GM18499 (cell line): Measurements from ENCODE around the gene NME8.

ENCODE experiments used
- ATAC-seq: cut with Tn5 transposase; IDR thresholded peaks from one replicate; pipeline ENCODE4 v1.9.1; 2021; ENCODE audit warnings: moderate number of reproducible peaks; ENCODE audit not compliant: insufficient read depth, unreplicated experiment

Gene NME8

DNA sequence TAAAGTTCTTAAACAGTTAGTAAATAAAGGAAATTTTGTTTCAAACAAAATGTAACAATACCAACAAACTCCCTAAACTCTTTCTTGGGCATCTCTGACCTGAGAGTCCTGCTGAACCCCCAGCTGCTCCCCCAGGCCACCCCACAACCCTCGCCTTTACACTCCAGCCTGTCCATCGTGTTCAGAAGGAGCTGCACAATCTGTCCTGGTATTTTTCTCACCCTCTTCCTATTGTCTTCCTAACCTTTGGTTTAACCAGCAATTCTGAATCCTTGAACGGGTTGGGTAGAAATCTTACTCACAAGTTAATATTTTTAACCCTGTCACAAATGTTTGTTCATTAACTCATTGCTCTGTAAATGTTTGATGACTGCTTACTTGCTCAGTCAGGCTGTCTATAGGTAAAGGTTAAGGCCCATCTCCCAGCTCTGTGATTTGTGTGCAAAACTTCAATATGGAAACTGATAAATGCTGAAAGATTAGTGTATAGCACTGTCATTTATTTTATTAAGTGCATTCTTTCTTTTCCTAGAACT, 51.4 kb downstream of the NME8 start:
- no peak for ATAC-seq

DNA sequence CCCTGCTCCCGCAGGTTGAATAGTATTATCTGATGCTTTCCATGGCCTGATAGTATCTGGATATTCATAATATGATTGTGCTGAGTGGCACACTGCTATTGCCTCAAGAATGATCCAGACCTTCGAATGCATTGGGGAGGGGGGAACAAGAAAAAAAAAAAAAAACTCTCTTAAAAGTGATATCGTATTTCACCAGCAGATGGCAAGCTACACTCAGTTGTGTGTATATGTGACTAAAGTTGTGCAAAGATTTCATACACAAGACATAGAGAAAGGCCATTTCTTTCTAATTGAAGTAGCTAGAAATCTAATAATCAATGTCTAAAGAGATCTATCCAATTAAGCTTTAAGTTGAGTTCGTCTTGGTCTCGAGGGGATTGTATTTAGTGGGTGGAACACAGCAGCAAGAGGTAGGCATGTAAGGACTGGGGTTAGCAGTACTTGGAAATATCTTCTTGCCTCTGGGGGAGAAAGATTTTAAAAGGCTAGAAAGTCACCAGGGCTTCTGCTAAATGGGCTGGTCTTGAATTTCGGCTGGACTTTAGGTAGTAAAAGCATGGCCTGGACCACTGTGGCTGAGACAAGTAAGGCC, 52.9 kb downstream of the NME8 start:
- ATAC-seq, result peak; percentile 53

DNA sequence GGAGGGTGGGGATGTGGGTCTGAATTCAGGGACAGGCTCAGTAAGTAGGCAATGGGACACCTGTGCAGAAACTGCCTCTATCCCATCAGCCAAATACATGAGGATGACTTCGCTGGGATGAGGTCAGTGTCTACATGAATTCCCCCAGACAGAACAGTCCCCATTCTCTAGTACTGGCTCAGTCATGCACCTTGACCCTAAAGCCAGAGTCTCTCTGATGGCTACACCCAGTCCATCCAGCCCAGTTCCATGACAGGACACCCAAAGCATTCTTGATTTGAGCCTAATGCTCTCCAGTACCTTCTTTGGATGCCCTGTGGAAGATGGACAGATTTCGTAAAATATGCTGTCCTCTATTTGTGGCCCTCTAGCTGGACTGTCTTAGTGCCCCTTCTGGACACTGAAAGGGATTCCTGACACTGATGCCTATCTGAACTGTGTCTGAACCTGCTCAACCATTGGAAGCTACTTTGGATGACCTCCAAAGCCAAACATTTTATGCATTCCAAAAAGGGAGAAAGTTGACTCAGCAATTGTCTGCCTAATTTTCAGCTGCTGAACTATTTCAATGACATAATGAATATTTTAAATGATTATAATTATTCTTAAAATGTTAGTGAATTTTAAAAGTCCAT, 53.6 kb downstream of the NME8 start:
- ATAC-seq, result no peak

DNA sequence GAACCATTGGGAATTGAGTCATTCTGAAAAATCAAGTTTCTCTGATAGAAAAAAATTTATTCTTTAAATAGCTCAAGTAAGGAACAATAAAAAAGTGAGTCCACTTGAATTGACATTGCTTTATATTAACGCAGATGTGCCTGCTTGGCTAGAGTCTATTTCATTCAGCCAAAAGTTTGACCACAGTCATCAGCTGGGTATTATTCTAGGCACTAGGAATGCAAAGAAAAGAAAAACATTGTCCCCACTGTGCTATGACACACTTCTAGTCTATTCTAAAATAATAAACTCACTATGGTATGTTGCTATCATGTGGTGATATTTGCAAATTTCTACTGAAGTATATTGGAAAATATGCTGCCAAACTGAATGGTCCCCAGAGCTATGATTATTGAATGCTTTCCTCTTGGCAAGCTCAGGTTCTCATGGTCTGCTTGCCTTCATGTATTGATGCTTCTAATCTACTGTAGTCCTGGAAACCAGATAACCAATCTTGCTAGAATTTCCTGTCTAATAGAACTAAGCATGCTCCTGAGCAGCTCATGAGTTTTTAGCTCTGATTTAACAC, 59.9 kb downstream of the NME8 start:
- ATAC-seq, result no peak

GRCh38 chr7:37912756-37913155, 64.4 kb downstream of the NME8 start:
- ATAC-seq, result no peak

DNA sequence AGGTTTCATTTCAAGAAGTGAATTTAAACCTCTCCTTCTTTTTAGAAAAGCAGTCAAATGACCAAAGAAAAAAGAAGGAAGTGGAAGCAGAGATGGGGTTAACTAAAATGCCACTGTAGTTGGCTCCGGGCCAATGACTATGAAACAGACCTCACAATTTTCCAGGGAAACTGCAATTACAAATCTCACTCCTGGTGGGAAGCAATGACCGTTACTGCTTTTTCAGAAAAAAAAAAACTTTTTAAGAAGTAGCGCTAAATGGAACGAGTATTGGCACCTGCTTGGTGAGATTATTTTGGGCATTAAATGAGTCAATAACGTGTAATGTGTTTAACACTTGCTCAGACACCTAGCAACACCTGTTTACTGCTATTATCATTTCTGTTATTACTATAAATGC, 67.0 kb downstream of the NME8 start:
- no peak for ATAC-seq

GRCh38 chr7:37916017-37916672, 67.7 kb downstream of the NME8 start:
- no peak for ATAC-seq

GRCh38 chr7:37916673-37917660, 68.6 kb downstream of the NME8 start, which contains the start of gene SFRP4:
Gene SFRP4 (minus strand): TSS chr7:37916817. CDS start chr7:37916537, 280 bp downstream.
- ATAC-seq, result no peak

DNA sequence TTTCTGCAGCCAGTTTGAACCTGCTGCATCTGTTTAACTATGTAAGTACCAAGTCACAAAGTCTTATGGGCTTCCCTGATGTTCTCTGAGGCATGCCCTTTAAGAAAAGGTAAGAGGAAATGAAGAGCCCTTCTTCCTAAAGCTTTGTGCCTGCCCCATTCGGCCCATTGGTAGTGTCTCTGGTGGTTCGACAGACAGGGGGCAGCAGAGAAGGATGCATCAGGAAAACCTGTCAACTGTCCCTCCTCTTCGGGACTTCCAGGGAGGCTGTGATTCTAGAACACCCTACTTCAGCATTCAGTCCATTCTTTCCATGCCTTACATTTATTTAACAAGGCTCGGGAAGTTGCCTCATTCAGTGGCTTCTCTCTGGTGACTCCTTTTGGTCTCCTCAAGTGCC, 70.1 kb downstream of the NME8 start:
- ATAC-seq, result no peak

DNA sequence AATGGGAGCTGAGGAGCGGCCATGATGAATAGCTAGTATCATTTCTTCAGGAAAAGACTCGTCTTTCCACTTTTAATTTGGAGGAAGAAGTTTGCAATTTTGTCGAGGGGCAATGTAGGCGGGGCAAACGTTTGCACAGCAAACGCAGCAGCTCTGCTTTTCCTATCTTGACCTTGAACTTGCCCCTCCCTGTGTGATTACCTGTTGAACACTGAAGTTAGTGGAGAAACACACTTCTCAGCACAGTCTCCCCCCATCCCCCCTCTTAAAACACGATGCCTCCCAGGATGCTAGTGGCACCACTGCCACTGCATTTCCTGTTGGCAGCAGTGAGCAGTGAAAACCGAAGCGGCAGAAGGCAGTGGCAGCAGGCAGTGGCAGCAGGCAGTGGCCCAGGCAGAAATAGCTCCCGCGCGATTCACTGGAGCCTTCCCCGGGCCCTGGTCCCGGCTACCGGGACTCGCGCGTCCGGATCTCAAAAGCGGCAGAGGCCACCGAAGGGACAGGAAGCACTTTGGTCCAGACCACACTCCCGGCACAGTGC, 72.0 kb downstream of the NME8 start, which contains the start of gene EPDR1:
Gene EPDR1, plus strand, starts transcription at position 336 of the 544 bp plus-strand sequence. CDS start 300 bp downstream, outside the sequence.
- ATAC-seq, result no peak

DNA sequence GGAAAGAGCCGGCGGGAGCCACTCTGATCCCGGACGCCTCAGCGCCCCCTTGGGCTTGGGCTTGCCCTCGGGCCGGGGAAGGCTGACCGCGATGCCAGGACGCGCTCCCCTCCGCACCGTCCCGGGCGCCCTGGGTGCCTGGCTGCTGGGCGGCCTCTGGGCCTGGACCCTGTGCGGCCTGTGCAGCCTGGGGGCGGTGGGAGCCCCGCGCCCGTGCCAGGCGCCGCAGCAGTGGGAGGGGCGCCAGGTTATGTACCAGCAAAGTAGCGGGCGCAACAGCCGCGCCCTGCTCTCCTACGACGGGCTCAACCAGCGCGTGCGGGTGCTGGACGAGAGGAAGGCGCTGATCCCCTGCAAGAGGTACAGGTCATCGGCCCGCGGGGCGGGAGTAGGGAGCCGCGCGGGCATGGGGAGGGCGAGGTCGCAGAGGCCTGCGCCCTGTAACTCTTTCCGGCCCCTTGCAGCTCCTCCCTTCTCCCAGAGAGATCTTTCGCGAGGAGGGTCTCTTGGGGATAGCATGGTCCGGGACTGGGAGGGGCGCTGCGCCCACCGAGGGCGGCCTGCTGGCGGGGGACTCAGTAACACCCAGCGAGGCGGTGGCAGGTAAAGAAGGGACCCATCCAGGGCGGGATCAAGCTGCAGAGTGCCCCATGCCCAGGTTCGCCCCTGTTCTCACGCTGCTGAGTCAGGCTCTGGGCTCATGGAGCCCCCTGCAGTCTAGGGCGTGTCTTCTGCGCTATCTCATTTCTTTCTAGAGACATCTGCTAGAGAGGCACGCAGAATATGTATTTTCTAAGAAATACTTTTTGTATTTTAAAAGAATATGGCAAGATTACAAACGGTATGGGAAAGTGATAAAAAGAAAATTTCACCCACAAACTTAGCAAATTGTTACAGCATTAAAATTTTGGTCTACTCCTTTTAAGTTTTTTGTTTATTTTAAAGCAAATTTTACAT, 72.7 kb downstream of the NME8 start:
- ATAC-seq, result no peak

GRCh38 chr7:37921876-37922275, 73.5 kb downstream of the NME8 start:
- no peak for ATAC-seq

GRCh38 chr7:37923996-37924395, 75.6 kb downstream of the NME8 start:
- no peak for ATAC-seq

GRCh38 chr7:37924491-37925041, 76.2 kb downstream of the NME8 start:
- no peak for ATAC-seq

- no peak for ATAC-seq
Observed at GRCh38 chr7:37925620-37926019, 77.2 kb downstream of the NME8 start.

GRCh38 chr7:37927773-37928444, 79.5 kb downstream of the NME8 start:
- ATAC-seq, result no peak

- no peak for ATAC-seq
Observed at GRCh38 chr7:37928878-37929277, 80.5 kb downstream of the NME8 start.
